ENCODE measurements around the gene TTK. TPM values are rescaled to one million over a fixed set of nuclear protein-coding genes. Genes with fewer than 3 reads are reported as not detected.

The TTK gene
- total RNA-seq, 1 experiment from 2014 or later = 46.3 TPM

GRCh38 chr6:80060774-80061173 lies 56.3 kb downstream of the TTK start:
- no peak overlapping the region for H3K4me3 ChIP-seq (replicated peaks in 1 of 2; ENCODE audit: low read depth in 1 of 2, low read length in 2 of 2)
- BruUV-seq (replicated peaks) = no TSS peak
- RAD21 ChIA-PET (ENCODE audit: low non-redundant PET in 1 of 2, low total read pairs in 2 of 2, uncharacterized antibody in 2 of 2, unreplicated experiment in 2 of 2) = no interaction called here
- H3K9me2 ChIP-seq (ENCODE audit: insufficient read depth) = no peaks in the 10 kb centered on the region
- no peak for DNase-seq (ENCODE audit: low read depth, low spot score)
- POLR2A ChIA-PET = no interaction called here
- H3K4me2 ChIP-seq (ENCODE audit: low read length) = no peak overlapping the region
- no peak overlapping the region for H3K27ac ChIP-seq (ENCODE audit: low read depth, low read length)
- H3K9me3 ChIP-seq (ENCODE audit: control insufficient read depth in 1 of 2, insufficient read depth in 1 of 2, low read depth in 1 of 2, low read length in 2 of 2) = no peaks in the 10 kb centered on the region
- CTCF ChIA-PET = no interaction called here
- no peak overlapping the region for H2AFZ ChIP-seq (ENCODE audit: low read depth, low read length, poor library complexity, severe bottlenecking)
- intact Hi-C loops (cut with micrococcal nuclease) = no loop called here
- ATAC-seq = no peak
- no peaks in the 10 kb centered on the region for H3K4me1 ChIP-seq (ENCODE audit: control insufficient read depth in 1 of 2, insufficient read depth in 2 of 2, low read length in 2 of 2)
- H3K27me3 ChIP-seq (ENCODE audit: insufficient read depth, low read length) = no peaks in the 10 kb centered on the region
- H3K9ac ChIP-seq (ENCODE audit: low read length) = no peak overlapping the region
- no peaks in the 10 kb centered on the region for H4K20me1 ChIP-seq (ENCODE audit: insufficient read depth)
- no peaks in the 10 kb centered on the region for H3K79me2 ChIP-seq (ENCODE audit: insufficient read depth, low read length)
- TF ChIP-seq EGR1 (IDR thresholded peaks at IDR 0.05; ENCODE audit: low read depth) (no peak), ELF1 (IDR thresholded peaks at IDR 0.05; ENCODE audit: borderline replicate concordance, low read depth) (no peak), TCF7L2 (IDR thresholded peaks at IDR 0.05; ENCODE audit: borderline replicate concordance, extremely low read depth, insufficient read depth, insufficient read length) (no peak), SRF (IDR thresholded peaks at IDR 0.05; ENCODE audit: low read depth) (no peak), RAD21 (IDR thresholded peaks at IDR 0.05; ENCODE audit: low read depth) (no peak), ZFX (IDR thresholded peaks at IDR 0.05) (no peak), MAX (IDR thresholded peaks at IDR 0.05) (no peak), CEBPB (IDR thresholded peaks at IDR 0.05; ENCODE audit: low read depth) (no peak), FOSL1 (IDR thresholded peaks at IDR 0.05; ENCODE audit: low read depth) (no peak), ZBTB33 (IDR thresholded peaks at IDR 0.05; ENCODE audit: extremely low read depth, insufficient replicate concordance, low read length) (no peak), JUND (IDR thresholded peaks at IDR 0.05) (no peak), EZH2phosphoT487 (IDR thresholded peaks at IDR 0.05; ENCODE audit: borderline replicate concordance) (no peak), CBX3 (IDR thresholded peaks at IDR 0.05; ENCODE audit: low read depth) (no peak), CTCF (IDR thresholded peaks at IDR 0.05 in 2 of 3, conservative IDR thresholded peaks at IDR 0.05 in 1 of 3; ENCODE audit: borderline replicate concordance in 1 of 3, insufficient read depth in 1 of 3, low read depth in 2 of 3, low read length in 2 of 3) (no peak), YY1 (IDR thresholded peaks at IDR 0.05; ENCODE audit: extremely low read depth, insufficient replicate concordance, low read depth, low read length) (no peak), ATF3 (IDR thresholded peaks at IDR 0.05) (no peak), EZH2 (IDR thresholded peaks at IDR 0.05) (no peak), POLR2AphosphoS5 (IDR thresholded peaks at IDR 0.05; ENCODE audit: low read depth, low read length) (no peak), SP1 (IDR thresholded peaks at IDR 0.05; ENCODE audit: low read depth) (no peak), REST (IDR thresholded peaks at IDR 0.05; ENCODE audit: low read depth) (no peak)
- no peaks in the 10 kb centered on the region for H3K36me3 ChIP-seq (ENCODE audit: control insufficient read depth in 1 of 2, insufficient read depth in 2 of 2, low read length in 2 of 2)
